ENCODE data around the gene THBD.

GRCh38 chr20:23037017-23037481 is 12.4 kb downstream of the THBD start:
- no peak for TF ChIP-seq CTCF (IDR thresholded peaks at IDR 0.05; ENCODE audit: poor library complexity)
- TF ChIP-seq EZH2 (IDR thresholded peaks at IDR 0.05; ENCODE audit: borderline replicate concordance), result no peak
